WI38 (cell line): ENCODE measurements around the gene PCBP3.

Experiments used
- H3K4me3 ChIP-seq: 2 replicates; pipeline ENCODE4 v1.5.1; 2011; ENCODE audit warnings: low read depth, mild to moderate bottlenecking, control low read depth, low read length
- TF ChIP-seq, protein P1 (sequence below): IDR thresholded peaks from 2 replicates; pipeline ENCODE4 v1.5.1; 2012; ENCODE audit warnings: low read depth, mild to moderate bottlenecking, control low read depth, low read length

The PCBP3 gene

DNA sequence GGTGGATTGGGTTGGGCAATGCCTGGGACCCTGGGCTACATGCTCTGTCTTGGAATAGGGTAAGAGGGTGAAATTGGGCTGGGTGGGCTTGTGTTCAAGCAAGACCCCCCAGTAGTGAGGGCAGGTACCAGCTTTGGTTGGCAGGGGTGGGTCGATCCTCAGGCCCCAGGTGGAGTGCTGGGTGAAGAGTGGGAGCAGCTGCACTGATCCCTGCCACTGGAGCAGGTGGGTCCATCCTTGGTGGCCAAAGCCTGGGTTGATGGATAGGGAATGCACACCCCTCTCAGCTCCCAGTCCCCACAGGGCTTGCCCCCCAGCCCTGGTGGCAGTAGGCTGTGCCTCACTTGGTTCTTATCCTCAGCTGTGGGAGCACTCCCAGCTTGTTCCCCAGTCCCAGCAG lies 135.2 kb downstream of the PCBP3 start:
- TF ChIP-seq, protein P1, sequence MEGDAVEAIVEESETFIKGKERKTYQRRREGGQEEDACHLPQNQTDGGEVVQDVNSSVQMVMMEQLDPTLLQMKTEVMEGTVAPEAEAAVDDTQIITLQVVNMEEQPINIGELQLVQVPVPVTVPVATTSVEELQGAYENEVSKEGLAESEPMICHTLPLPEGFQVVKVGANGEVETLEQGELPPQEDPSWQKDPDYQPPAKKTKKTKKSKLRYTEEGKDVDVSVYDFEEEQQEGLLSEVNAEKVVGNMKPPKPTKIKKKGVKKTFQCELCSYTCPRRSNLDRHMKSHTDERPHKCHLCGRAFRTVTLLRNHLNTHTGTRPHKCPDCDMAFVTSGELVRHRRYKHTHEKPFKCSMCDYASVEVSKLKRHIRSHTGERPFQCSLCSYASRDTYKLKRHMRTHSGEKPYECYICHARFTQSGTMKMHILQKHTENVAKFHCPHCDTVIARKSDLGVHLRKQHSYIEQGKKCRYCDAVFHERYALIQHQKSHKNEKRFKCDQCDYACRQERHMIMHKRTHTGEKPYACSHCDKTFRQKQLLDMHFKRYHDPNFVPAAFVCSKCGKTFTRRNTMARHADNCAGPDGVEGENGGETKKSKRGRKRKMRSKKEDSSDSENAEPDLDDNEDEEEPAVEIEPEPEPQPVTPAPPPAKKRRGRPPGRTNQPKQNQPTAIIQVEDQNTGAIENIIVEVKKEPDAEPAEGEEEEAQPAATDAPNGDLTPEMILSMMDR = no peak
- no peak overlapping the region for H3K4me3 ChIP-seq

DNA sequence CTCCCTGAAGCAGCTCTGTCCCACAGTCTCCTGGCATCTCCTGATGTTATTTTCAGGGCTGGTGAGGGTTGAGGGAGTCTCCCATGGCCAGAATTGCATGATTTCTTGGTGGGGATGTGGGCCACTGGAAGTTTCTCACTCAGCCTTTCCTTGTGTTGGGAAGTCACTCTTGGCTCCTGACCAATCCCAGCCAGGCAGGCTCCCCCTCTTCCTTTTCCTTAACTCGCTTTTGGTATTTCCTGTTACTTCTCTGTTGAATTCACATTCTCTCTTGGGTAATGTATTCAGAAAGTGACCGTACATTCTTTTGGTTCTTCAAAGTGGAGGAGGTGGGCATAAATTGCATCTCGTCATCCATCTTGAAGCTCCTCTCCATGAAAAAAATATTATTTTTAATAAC lies 135.7 kb downstream of the PCBP3 start:
- no peak overlapping the region for H3K4me3 ChIP-seq
- TF ChIP-seq, protein P1 = no peak

DNA sequence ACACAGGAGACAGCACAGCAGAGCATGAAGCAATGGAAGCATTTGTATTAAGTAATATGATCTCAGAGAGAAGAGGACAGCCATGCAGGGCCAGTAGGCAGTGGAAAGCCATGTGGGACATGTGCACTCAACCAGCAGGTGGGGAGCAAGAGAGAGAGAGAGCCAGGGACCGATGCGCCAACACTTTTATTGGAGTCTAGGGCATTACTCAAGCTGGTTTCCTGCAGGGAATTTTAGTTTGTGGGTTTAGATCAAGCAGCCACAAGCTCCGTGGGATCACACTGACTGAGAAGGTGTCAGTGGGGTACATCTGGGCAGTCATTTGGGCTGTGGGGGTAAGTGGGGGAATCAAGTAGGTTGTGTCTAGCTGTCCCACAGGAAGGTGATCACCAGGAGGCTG lies 137.1 kb downstream of the PCBP3 start:
- H3K4me3 ChIP-seq = no peak overlapping the region
- TF ChIP-seq, protein P1 = no peak

DNA sequence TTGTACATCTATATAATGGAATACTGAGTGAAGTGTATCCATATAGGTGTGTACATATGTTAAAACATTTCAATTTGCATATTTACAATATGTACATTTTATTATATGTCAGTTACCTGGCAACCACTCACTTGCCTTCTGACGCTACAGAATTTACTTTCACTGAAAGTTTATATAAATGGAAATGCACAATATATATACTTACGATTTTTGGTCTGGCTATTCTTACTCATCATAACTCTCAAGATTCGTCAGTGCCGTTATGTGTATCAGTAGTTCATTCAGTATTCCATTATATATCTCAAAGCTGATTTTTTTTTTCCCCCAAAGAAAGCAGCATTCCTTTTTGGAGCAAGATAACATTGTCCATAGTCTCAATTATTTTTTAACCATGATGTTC lies 138.2 kb downstream of the PCBP3 start:
- no peak overlapping the region for H3K4me3 ChIP-seq
- TF ChIP-seq, protein P1 = no peak

DNA sequence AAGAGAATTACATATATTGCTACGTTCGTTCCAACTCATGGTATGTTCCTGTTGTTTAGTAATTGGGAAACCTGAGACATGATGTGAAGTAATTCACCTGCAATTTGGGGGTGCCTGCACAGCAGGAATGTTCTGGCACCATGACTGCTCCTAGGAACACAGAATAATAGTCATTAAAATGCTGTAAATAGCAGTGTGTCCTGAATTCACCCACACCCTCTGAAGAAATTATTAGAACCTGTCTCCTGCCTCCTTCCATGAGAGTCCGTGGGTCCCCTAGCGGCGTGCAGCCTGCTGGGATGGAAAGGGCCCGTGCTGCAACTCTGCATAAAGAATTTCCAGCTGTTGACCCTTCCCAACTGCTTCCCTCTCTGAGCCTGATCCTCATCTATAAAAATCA lies 143.1 kb downstream of the PCBP3 start:
- TF ChIP-seq, protein P1 = no peak
- no peak overlapping the region for H3K4me3 ChIP-seq

DNA sequence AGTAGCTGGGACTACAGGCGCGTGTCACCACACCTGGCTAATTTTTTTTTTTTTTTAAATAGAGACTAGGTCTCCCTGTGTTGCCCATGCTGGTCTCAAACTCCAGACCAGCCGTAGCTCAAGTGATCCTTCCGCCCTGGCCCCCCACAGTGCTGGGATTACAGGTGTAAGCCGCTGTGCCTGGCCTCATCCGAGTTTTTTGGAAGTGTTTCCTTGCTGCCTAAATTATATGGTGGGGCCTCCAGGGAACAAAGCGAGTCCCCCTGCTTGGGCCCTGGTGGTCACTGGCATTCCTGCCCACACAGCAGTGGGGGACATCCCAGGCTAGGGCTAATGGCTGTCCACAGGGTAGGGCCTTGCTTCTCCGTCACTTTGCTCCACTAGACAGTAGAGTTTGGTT lies 143.8 kb downstream of the PCBP3 start:
- TF ChIP-seq, protein P1 = no peak

DNA sequence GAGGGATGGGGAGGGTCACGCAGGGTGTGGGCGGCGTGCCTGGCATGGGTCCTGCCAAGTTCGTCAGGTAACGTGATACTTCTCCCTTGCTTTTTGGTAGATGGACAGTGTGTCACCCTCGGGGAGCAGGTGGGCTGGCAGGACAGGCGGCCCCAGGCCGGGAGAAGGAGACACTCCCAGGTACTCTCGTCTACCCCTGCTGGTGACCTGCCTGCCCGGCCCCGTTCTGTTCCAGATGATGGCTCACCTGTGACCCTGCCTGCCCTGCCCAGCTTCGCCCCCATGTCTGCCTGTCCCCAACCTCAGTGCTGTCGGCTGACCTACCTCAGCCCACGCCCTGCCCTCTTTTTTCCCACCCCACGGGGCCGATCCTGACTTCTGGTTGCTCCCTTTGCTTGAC lies 144.7 kb downstream of the PCBP3 start:
- no peak overlapping the region for H3K4me3 ChIP-seq
- TF ChIP-seq, protein P1 = no peak

More for the DNA sequence above, 143.8 kb downstream of the PCBP3 start:
- H3K4me3 ChIP-seq = no peak overlapping the region
